Stimulated activated CD4-positive, alpha-beta T cell treated with anti-CD3 and anti-CD28 coated beads, Interleukin-4, amount 100 ng/mL, for 24 hours (primary cell): ENCODE measurements around the gene ZNF277.

ENCODE experiments used
- DNase-seq: peaks from one replicate; pipeline ENCODE4 v3.0.0-alpha.2; 2020

Gene ZNF277

DNA sequence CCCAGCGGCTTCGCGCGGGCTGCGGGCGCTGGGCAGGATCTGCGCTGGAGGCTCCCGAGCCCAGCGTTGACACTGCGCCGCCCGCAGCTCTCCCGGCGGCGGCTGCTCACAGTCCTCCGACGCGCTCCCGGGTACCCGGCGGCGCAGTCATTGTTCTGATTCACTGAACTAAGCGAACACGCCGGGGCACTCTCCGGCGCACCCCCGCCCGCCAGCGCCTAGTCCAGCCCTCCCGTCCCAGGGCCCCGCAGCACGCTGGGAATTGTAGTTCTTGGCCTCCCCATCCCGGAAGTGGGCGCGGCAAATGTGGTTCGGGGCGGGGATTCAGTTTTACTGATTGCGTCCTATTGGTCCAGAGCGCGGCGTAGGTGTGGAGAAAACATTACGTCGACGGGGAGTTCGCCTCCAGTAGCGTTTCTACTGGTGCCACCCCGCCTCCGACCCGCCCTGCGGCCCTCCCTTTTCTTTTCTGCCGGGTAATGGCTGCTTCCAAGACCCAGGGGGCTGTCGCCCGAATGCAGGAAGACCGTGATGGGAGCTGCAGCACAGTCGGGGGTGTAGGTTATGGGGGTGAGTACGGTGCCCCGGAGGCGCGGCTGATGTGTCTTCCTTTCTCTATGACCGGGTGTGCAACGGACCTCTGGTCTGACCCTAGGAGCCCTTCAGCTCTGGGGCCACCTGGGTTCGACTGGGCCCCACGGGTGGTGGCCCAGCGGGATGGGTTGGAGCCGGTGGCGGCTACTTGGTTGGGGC is at the start of gene ZNF277, which contains the start of gene DOCK4:
TSS of gene ZNF277 (plus strand) at position 458 of the 753 bp plus-strand sequence. CDS start at position 480, 22 bp downstream.
TSS of gene DOCK4 (minus strand) at position 162 of the 753 bp plus-strand sequence. CDS start 261 bp downstream, outside the sequence.
- peak; percentile 100 for DNase-seq

GRCh38 chr7:112157072-112157471 is 49.4 kb upstream of the ZNF277 start:
- no peak for DNase-seq

- DNase-seq = no peak
These were observed 47.1 kb upstream of the ZNF277 start for GRCh38 chr7:112159351-112159750.

DNA sequence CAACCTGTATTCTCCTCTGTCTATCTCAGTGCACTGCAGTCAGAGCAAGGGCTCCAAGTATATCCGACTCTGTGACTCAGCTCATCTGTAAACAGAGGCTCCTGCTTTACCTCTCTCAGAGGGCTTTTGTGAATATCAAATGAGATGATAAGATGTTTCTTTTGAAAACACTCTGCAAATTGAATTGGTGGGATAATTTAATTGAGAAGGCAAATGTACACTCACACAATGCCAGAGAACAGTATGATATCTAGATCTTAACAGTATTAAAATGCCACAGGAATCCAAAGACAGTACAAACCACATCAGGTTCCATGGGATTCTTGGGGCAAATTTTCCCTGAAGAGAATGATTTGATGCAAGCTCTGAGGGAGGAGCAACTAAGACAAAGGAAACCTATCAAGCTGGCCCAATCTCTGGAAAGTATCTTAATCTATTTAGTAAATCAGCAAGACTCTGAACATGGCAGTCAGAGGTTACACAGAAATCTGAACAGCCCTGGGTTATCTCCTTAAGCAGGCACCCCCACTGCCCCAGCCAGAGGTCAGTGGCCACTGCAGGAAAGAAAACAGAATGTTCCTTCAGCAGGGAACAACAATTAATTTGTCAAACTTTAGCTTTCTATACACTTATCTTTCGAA is 46.2 kb upstream of the ZNF277 start:
- no peak for DNase-seq

DNA sequence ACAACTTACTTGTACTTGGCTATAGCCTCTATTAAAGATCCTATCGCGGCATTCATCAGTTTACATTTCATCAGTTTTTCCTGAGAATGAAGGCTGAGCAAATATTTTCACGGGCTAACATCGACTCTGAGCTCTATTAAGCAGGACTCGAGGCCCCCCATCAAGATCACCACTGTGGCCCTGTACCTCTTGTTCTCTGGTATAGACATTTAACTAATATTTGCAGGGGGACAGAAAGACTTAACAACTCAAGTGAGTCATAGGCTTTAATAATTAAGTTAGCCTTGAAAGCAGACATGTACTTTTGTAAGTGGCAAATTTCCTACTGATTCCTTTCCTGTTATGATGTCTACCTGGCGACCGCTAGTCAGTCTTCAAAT is 45.7 kb upstream of the ZNF277 start:
- DNase-seq = no peak

DNA sequence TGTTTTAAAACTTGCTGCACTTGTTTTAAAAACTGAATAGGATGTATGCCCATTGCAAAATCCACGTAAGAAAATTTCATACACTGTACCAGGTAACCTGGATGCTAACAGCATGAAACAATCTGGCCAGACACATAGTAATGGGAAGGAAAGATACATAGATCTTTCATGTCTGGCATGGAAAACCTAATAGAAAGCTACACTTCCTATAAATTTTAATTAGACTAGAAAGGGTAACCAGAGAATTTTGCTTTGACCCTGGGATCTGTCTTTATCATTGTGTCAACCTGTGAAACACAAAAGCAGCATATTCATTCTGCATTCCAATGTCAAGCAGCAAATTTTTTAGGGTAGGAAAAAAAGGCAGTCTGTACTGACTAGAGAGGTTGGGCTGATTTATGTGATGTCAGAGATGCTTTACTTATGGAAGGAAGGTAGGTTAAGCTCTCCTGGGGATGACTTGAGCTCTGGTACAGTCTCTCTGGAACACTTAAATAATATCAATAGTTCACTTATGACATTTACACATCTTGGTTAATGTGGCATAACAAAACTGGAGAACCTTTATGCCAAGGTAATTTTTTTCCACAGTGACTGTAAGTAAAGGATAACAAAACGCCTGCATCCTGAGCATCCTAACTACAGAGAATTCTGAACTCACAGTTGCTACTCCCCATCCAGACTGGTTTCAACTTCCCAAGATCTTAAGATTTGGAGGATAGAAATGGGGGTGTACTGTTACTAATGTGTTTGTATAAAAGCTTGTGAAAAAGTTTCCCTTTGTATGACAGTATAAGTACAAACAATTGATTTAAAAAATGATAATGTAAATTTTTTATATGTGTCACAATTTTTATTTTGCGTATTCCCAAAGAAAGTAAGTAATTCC is 45.0 kb upstream of the ZNF277 start:
- no peak for DNase-seq

GRCh38 chr7:112162142-112162766 is 44.2 kb upstream of the ZNF277 start:
- DNase-seq = no peak

GRCh38 chr7:112162784-112163506 is 43.5 kb upstream of the ZNF277 start:
- no peak for DNase-seq

DNA sequence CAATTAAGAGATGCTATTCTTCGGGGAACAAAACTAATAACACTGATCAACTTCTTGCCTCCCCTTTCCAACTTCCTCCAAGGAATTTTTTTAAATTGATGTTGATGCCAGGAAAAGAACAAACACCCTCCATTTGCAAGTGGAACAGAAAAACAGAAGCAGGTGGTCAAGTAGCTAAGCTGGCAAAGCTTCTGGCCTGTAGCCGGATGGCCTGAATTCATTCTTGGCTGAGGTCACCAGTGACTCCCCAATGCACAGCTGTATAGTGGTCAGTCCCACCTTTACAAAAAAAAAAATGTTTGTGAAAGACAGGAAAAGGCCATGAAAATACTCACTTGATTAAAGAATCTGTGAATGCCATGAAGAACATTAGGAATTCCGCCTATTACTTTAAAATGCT is 39.3 kb upstream of the ZNF277 start:
- DNase-seq = no peak

DNA sequence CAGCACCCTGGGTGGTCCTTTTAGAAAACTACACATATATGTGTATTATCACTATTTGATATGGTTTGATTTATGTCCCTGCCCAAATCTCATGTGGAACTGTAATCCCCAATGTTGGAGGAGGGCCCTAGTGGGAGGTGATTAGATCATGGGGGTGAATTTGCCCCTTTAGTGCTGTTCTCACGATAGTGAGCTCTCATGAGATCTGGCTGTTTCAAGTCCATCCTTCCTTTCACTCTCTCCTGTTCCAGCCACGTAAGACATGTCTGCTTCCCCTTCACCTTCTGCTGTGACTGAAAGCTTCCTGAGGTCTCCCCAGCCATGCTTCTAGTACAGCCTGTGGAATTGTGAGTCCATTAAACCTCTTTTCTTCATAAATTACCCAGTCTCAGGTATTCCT is 37.6 kb upstream of the ZNF277 start:
- no peak for DNase-seq

- DNase-seq = no peak
These were observed 34.8 kb upstream of the ZNF277 start for GRCh38 chr7:112171673-112172072.

DNA sequence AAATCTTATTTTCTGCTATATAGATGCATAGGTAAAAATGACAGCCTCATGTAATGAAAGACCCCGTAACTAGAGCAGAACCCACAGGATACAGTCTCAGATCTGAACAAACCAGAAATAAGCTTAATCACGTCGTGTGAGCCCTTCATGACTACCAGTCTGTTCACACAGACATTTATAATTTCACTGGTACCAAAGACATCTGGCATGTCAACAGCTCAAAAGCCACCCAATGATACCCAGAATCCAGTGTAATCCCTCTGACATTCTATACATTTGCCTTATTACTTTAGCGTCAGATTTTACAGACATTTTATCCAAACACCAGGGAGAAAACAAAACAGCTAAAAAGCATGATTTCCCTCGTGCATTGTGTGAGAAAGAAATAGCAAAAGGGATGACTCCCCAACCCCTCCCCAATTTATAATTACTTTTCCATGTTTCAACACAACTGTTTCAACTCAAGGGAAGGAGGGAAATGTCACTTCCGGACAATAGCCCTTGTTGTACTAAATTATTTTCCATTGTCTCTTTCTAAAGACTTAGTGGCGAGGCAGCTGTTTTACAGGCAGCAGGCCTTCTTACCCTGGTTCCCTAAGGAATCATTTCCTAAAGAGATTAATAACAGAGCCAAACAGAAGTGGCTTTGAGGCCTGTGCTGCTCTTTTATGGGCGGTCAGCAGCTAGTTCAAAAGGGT is 33.5 kb upstream of the ZNF277 start:
- DNase-seq = no peak

DNA sequence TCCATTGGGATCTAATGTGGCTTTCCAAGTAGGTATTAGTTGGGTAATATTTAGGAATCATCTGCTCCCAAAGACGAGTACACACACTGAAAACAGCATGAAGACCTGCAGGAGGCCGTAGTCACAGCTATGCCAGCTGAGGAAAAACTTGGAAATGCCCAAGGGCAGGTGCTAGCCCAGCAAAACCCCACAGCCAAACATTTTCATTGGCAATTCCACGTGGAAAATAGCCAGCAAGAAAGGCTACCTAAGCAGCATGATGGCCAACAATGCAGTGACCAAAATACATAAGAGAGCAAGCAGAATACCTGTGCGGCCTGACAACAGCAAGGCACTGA is 33.0 kb upstream of the ZNF277 start:
- DNase-seq = no peak

GRCh38 chr7:112174192-112174591 is 32.3 kb upstream of the ZNF277 start:
- DNase-seq = no peak

DNA sequence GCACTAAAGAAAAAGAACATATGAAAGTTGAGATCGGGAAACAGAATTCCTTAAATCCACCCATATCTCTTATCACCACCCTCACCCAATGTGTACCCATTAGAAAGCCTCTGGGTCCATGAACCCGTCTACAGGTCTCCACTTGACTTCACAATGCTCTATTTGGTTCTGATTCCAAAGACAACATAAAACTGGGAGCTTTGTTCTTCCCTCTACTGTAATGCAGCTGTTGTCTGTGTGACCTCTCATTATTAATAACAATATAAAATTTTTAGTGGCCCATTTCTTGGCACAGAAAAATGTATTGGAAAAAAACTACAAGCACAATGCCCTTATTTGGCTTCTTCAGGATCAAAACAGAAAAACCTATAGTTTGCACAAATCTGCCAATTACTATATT is 30.3 kb upstream of the ZNF277 start:
- DNase-seq = no peak

DNA sequence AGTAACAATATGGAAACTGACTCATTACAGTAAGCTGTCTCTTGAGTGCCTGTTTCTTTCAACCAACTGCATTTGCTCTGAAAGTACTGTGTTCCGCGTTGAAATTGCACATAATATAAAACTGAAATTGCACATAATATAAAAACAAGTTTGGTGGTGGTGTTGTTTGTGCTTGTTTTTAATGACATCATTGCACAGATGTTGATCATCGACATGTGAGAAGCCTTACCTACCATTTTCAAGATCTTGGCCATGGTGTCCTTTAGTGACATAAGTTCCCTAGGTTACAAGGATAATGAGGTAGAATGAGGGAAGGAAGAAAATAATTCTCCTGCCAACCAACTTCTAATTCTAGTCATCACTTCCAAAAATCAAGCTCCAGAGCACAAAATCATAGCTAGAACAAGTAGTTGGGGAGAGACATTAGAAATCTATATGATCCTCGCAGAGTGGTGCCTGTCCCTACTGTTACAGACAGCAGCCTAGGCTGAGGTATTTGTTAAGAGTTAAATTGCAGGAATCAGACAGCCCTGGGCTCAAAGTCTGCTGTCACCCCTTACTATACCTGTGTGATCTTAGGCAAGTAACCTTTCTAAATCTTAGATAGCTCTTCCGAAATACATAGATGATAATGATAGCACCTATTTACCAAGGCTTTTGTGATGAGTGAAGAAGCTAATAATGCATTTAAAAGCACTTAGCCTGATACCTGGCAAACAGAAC is 29.6 kb upstream of the ZNF277 start:
- no peak for DNase-seq

DNA sequence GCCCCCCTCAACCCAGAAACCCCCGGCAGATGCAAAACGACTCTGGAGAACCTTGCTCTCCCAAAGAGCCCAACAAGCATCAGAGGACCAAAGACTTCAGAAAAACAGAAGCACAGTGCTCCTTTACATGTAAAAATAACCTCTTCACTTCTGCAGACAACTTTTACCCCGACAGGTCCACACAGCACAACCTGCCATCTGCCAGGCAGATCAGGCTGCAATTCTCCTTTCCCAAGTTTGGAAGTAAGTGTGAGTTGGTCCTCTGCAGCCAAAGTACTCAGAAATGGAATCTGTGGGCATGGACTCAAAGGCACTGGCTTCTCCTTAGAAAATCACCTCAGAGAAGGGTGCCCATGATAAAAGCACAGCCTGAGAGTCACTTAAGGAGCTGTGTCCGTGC is 26.3 kb upstream of the ZNF277 start:
- no peak for DNase-seq

DNA sequence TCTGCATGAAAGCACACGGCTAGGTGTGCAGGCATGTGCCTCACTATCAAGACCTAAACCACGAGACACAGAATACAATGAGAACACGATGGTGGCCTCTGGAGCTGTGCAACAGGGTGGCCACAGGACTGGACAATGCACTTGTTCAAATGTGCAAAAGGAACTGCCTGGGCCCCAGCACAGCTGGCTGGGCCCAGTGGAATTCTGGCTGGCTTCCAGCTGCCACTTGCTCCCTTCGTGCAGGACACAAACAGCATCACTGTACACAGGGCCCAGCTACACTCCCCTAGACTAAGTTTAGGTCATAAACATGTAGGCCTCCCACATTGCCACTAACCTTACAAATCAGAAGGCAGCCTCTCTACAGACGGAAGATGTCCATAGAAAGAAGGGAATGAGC is 23.7 kb upstream of the ZNF277 start:
- no peak for DNase-seq

DNA sequence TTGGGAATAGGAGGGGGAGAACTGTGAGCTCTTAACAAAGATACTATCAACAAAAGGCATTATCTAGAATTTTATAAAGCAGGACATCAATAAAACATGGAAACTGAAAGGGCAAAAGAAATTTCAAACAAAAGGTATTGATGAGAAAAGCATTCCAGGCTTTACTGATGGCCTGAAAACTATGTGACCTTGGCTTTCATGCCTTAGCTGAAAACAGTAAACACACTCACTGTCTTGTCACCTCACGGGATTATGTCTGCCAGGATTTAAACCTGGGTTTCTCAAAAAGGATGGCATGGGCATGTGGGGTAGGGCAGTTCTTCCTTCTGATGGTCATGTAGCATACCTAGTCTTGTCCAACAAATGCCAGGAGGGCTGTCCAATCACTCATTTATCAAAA is 23.2 kb upstream of the ZNF277 start:
- no peak for DNase-seq

DNA sequence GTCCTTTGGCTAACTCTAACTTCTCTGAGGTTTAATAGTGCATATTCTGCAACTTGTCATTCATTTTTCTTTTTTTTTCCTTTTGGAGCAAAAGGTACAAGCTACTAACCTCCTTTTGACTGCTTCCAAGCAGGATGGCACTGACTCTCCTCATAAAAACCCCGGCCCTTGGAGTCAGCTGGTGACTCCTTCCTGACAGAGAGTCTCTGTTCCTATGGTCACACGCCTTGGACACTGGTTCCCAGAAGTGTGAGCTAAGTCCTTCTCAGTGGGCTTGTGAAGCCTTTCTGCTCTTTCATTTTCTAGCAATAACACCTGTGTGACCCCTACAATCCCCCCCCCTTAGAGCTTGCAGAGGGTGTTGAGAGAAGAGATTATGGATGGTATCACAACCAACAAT is 22.0 kb upstream of the ZNF277 start:
- DNase-seq = no peak
